ENCODE measurements around the gene CNIH3.

Gene CNIH3

DNA sequence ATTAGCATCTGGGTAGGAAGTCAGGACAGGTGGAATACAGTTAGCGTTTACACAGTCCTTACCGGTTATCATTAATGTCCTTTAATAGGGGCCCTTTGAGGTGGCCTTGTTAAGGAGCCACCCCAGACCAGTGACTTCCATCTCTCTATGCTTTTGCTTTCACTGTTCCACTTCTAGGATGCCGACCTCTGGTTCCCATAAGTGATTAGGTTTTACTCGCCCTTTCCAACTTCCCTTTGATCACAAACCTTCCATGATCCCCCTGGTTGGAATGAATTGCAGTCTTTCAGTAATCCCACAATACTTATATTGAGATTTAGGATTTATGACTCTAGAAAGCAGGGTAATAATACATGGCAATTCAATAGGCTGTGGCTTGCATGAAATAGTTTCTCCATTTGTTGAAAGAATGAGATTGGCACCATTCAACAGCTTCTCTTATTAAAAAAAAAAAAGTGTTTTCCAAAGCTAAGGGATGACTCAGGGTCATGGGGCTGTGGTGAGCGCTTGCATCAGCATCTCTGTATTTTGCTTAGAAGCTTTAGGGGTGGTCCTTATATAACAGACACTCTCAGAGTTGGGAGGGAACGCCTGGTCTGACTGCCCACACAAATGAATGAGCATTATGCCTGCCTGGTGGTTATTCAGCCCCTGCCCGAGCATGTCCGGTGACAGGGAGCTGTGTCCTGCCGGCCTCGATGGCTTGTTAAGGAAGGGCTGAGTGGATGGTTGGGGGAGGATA, 110.5 kb downstream of the CNIH3 start:
- Histone ChIP-seq H4K20me1 (ENCODE audit: low read depth, low read length) (no peaks in the 10 kb centered on the region), H3K9ac (ENCODE audit: low read length) (no peak overlapping the region), H3K36me3 (ENCODE audit: low read length) (no peaks in the 10 kb centered on the region), H3K4me2 (ENCODE audit: low read depth, low read length, poor library complexity, severe bottlenecking) (no peak overlapping the region), H3K79me2 (ENCODE audit: insufficient read depth, low read length) (no peaks in the 10 kb centered on the region), H3K27ac (ENCODE audit: low read depth, low read length) (no peak overlapping the region), H3K9me3 (ENCODE audit: insufficient read depth, low read length) (no peaks in the 10 kb centered on the region), H3K9me2 (replicated peaks; ENCODE audit: insufficient read depth, low read length) (no peaks in the 10 kb centered on the region), H2AFZ (ENCODE audit: low read depth, low read length, severe bottlenecking) (no peak overlapping the region), H3K4me3 (ENCODE audit: insufficient read depth, low read length, poor library complexity, severe bottlenecking) (no peak overlapping the region), H3K27me3 (ENCODE audit: low read length) (no peaks in the 10 kb centered on the region), H3F3A (ENCODE audit: insufficient read depth) (no peaks in the 10 kb centered on the region)
- no peak for TF ChIP-seq EZH2phosphoT487 (conservative IDR thresholded peaks at IDR 0.05; ENCODE audit: low read length)
- TF ChIP-seq, protein P1, sequence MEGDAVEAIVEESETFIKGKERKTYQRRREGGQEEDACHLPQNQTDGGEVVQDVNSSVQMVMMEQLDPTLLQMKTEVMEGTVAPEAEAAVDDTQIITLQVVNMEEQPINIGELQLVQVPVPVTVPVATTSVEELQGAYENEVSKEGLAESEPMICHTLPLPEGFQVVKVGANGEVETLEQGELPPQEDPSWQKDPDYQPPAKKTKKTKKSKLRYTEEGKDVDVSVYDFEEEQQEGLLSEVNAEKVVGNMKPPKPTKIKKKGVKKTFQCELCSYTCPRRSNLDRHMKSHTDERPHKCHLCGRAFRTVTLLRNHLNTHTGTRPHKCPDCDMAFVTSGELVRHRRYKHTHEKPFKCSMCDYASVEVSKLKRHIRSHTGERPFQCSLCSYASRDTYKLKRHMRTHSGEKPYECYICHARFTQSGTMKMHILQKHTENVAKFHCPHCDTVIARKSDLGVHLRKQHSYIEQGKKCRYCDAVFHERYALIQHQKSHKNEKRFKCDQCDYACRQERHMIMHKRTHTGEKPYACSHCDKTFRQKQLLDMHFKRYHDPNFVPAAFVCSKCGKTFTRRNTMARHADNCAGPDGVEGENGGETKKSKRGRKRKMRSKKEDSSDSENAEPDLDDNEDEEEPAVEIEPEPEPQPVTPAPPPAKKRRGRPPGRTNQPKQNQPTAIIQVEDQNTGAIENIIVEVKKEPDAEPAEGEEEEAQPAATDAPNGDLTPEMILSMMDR (IDR thresholded peaks at IDR 0.05; ENCODE audit: insufficient read depth, low read length, poor library complexity, severe bottlenecking) = no peak

DNA sequence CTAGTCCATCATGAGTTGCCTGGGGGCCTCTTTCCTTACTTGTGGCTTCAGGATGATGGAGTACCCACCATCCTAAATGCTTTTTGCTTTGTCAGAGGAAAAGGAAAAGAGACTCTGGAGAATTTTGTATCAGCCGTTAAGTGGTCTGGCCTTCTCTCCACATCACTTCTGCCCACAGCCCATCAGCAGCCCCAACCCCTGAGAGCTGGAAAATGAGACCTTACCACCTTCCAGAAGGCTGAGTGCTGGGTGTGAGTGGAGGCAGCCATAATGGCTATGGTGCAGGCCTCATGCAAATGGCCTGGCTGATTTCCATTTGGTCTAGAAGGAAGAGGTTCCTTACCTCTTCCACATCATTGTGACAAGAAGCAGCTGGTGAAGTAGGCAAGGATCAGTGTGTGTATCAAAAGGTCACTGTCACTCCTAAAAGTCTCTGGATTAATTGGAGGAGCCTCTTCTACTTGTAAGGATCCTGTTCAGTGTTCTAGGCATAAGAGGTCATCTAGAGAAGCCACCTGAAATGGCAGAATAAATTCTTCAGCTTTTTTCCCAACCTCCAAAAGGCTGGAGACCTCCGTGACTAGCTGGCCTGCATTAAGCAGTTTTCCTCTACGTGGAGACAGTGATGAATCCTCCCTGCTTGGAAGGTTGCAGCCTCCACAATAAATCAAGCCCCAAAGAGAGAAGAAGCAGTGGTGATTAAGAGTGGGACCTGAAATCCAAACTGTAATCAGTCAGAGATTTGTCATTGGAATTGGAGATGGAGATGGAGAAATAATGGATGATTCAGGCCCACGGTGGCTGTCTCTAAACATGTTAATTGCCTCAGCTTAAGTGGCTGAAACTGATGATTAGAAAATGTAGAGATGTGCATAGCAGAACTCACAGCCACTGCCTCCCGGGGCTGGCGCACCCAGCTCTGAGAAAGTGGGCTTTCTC, 111.5 kb downstream of the CNIH3 start:
- no peaks in the 10 kb centered on the region for H3F3A ChIP-seq (ENCODE audit: insufficient read depth)
- H3K4me2 ChIP-seq (ENCODE audit: low read depth, low read length, poor library complexity, severe bottlenecking) = no peak overlapping the region
- no peaks in the 10 kb centered on the region for H3K9me2 ChIP-seq (replicated peaks; ENCODE audit: insufficient read depth, low read length)
- TF ChIP-seq EZH2phosphoT487 (conservative IDR thresholded peaks at IDR 0.05; ENCODE audit: low read length) = no peak
- TF ChIP-seq, protein P1 (IDR thresholded peaks at IDR 0.05; ENCODE audit: insufficient read depth, low read length, poor library complexity, severe bottlenecking) = no peak
- no peak overlapping the region for H3K27ac ChIP-seq (ENCODE audit: low read depth, low read length)
- H4K20me1 ChIP-seq (ENCODE audit: low read depth, low read length) = no peaks in the 10 kb centered on the region
- H3K36me3 ChIP-seq (ENCODE audit: low read length) = no peaks in the 10 kb centered on the region
- H3K9ac ChIP-seq (ENCODE audit: low read length) = no peak overlapping the region
- H3K9me3 ChIP-seq (ENCODE audit: insufficient read depth, low read length) = no peaks in the 10 kb centered on the region
- H3K79me2 ChIP-seq (ENCODE audit: insufficient read depth, low read length) = no peaks in the 10 kb centered on the region
- no peak overlapping the region for H2AFZ ChIP-seq (ENCODE audit: low read depth, low read length, severe bottlenecking)
- no peak overlapping the region for H3K4me3 ChIP-seq (ENCODE audit: insufficient read depth, low read length, poor library complexity, severe bottlenecking)
- H3K27me3 ChIP-seq (ENCODE audit: low read length) = no peaks in the 10 kb centered on the region

DNA sequence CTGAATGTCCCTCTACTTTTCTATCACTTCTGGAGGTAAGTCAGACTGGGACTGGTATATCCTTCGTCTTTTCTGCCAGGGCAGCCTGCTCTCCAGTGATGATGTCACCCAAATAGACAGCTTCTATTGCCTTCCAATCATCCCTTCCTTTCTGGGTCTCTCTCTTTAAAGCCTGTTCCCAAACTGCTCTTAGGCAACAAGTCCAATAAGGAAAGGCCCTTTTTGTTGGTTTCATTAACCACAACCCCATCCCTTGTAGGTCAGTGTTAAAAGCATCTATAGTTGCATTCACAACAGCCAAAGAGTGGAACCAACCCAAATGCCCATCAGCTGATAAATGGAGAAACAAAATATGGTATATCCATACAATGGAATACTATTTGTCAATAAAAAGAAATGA, 114.4 kb downstream of the CNIH3 start:
- no peak overlapping the region for H3K4me3 ChIP-seq (ENCODE audit: insufficient read depth, low read length, poor library complexity, severe bottlenecking)
- no peak for TF ChIP-seq EZH2phosphoT487 (conservative IDR thresholded peaks at IDR 0.05; ENCODE audit: low read length)
- TF ChIP-seq, protein P1 (IDR thresholded peaks at IDR 0.05; ENCODE audit: insufficient read depth, low read length, poor library complexity, severe bottlenecking) = no peak
- H3K9me2 ChIP-seq (replicated peaks; ENCODE audit: insufficient read depth, low read length) = no peaks in the 10 kb centered on the region
- no peak overlapping the region for H2AFZ ChIP-seq (ENCODE audit: low read depth, low read length, severe bottlenecking)
- H3F3A ChIP-seq (ENCODE audit: insufficient read depth) = no peaks in the 10 kb centered on the region
- H3K9me3 ChIP-seq (ENCODE audit: insufficient read depth, low read length) = no peaks in the 10 kb centered on the region
- H4K20me1 ChIP-seq (ENCODE audit: low read depth, low read length) = no peaks in the 10 kb centered on the region
- no peaks in the 10 kb centered on the region for H3K79me2 ChIP-seq (ENCODE audit: insufficient read depth, low read length)
- H3K27me3 ChIP-seq (ENCODE audit: low read length) = no peaks in the 10 kb centered on the region
- no peaks in the 10 kb centered on the region for H3K36me3 ChIP-seq (ENCODE audit: low read length)
- no peak overlapping the region for H3K27ac ChIP-seq (ENCODE audit: low read depth, low read length)
- H3K9ac ChIP-seq (ENCODE audit: low read length) = no peak overlapping the region
- no peak overlapping the region for H3K4me2 ChIP-seq (ENCODE audit: low read depth, low read length, poor library complexity, severe bottlenecking)
